GM19239 (cell line): ENCODE measurements around the gene OR9Q1.
"Not testable (repeated sequence)": the region's sequence is repeated elsewhere in the genome, so short reads cannot be mapped to it uniquely, and the experiment has no call there.

Source experiments
- DNase-seq: peaks from one replicate; pipeline ENCODE4 v3.0.0; 2011; ENCODE audit warnings: low spot score; ENCODE audit not compliant: insufficient read length
- FAIRE-seq: peaks from 2 replicates; lab custom pipeline; 2011; peaks lifted over from hg19 to GRCh38; lab: Jason Lieb, UNC

The OR9Q1 gene, protein sequence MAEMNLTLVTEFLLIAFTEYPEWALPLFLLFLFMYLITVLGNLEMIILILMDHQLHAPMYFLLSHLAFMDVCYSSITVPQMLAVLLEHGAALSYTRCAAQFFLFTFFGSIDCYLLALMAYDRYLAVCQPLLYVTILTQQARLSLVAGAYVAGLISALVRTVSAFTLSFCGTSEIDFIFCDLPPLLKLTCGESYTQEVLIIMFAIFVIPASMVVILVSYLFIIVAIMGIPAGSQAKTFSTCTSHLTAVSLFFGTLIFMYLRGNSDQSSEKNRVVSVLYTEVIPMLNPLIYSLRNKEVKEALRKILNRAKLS

DNA sequence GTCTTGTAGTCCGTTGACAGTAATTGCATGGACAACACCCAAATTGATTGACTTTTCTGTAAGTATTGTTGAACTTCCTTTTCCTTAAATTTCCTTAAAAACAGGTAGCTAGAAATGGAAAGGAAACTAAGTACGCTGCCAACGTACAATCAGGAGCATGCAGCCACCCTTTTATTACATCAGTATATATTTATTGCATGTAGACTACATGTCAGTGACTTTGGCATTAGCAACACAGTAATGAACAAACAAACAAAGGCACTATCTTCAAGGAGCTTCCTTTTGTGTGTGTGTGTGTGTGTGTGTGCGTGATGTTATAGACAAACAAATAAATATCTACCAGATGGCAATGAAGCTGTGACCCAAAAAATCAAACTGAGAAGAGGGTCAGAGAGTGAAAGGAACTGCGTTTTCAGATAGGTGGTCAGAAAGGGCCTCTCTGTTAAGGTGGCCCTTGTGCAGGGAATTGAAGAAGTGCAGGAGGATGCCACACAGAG, at the start of gene OR9Q1:
OR9Q1 (plus strand) TSS at position 447 of the 497 bp plus-strand sequence. CDS start 155,564 bp downstream, outside the sequence.
- FAIRE-seq (no peak), DNase-seq (no peak)

DNA sequence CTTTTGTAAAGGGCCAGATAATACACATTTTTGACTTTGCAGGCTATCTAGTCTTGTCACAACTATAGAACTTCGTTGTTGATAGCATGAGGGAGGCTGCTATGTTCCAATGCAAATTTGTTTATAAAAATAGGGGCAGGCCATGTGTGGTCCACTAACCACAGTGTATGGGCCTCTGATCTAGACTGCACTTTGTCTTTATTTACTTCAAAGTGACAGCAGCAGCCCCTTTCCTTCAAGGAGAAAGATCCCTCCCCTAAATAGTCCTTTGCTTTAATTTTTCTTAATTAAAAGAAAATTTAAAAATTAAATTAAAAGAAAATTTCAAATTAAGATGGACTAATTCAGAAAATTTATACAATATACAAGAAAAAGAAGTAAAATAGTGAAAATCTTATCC, 49.5 kb upstream of the OR9Q1 start:
- no peak for FAIRE-seq

DNA sequence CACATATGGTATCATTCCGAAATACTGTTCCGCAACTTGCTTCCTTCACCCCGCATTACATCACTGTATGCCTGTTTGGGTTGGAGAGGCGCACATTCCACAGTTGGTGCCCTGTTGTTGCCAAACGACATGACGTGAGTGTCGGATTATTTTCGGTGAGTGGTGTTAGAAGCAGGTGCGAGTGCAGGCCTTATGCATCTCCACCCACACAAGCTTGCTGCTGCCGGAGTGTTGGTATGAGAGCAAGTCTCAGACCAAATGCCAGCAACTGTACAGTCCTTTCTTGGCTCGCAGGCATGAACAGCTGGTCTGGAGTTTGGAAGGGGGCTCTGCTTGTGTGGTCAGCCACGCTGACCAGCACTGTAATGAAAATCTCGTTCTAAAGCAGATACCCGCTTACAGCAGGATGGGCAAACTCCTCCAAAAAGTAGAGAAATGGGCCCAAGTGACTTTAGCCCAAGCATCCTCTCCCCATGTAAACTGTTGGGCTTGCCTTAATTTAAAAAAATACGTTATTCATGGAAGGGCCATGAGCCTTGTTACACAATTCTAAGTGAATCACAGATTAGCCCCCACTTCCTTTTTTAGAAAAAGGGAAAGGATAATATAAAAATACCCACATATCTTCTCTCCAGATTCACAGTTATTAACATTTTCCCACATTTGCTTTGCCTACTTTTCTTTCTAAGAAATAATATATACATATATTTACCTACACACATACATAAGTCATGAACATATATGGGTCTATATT, 48.7 kb upstream of the OR9Q1 start:
- DNase-seq (no peak), FAIRE-seq (no peak)

More for the DNA sequence above, 49.5 kb upstream of the OR9Q1 start:
- no peak for DNase-seq

DNA sequence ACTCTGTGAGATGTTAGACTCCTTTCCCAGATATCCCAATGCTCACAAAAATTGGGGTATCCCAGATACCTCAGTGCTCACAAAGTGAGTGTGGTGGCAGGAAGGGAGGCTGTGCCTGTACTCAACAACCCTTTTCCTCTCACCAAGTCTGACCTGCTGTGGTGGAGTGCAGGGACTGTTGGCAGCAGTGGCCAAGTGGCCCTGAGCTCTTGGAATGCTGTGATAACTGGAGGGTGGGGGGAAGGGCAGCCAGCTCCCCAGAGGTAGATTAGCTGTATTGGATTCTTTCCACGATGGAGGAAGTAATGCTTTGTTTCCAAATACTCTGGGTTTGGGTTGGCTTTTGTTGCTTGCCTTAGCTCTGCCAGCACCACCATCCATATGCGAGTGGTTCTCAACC, 46.0 kb upstream of the OR9Q1 start:
- FAIRE-seq (no peak), DNase-seq (no peak)

DNA sequence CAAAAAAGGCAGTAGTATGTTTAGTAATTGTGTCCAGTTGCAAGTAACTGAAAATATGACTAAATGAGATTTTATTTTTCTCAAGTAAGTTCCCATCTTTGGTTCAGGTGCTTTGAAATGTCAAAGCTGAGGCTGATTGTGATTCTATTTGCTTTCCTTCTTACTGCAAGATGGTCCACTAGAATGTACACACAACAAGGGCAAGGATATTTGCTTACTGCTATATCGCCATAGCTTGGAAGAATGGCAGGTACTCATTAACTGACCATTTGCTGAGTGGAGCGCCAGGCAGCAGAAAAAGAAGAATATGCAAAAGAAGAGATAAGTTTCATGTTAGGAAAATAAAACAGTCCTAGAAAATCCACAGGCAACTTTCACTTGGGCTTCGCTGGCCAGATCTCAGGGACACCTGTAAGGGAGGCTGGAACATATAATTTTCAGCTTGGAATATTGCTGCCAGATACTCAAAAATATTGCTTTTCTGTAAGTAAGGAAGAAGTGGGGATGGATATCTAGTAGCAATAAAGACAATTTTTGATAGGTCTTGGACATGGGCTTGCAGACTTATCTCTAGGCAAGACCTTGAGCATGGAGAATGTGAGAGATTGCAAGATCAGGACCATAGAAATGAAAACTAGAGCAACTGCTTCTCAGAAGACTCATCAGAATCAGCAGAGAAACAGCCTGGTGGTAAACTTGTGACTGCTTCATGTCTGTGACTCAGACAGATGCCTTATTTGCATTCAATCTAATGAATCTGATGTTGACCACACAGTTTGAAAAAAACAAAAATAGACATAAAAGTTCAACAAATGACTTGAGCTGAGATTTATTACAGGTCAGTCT, 44.8 kb upstream of the OR9Q1 start:
- FAIRE-seq (no peak), DNase-seq (no peak)

DNA sequence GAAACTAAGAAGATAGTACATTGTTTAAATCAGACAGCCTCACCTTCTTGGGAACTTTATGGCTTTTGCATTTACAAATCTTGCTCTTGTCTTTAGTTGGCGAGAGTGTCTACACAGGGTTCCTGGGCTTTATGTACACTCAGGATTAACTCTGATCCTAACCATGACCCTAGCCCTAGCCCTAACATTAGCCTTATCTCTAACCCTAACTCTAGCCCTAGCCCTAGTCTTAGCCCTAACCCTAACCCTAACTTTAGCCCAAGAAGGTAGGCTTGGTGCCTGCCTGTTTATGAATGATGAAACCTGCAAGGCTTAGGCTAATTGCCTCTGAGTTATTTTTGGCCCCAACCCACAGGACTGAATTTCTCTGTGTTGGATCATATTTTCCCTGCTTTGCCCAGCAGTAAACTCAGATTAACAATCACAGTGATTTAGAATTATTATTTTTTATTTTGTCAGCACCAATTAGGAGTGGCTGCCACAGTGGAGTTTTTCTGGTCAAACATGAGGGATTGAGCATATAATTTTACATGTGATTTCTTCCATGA, 44.1 kb upstream of the OR9Q1 start:
- no peak for FAIRE-seq
- no peak for DNase-seq

DNA sequence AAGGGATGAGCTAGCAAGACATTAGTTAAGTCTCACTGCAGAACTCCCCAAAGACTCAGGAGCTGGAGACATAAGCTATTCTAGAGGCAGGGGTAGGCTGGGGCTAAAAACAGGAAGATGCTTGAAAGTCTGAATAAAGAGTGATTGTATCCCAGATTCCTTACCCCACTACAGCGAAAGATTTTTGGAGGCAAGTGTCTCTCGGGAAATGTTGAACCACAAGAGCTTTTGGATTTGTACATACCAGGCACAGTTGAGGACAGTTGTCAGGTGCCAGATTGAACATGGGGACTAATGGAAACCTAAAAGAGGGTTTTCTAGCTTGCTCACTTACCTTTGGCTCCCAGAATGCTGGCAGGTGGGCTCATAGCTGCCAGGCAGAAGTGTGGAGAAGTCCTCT, 43.5 kb upstream of the OR9Q1 start:
- no peak for DNase-seq
- FAIRE-seq = no peak

DNA sequence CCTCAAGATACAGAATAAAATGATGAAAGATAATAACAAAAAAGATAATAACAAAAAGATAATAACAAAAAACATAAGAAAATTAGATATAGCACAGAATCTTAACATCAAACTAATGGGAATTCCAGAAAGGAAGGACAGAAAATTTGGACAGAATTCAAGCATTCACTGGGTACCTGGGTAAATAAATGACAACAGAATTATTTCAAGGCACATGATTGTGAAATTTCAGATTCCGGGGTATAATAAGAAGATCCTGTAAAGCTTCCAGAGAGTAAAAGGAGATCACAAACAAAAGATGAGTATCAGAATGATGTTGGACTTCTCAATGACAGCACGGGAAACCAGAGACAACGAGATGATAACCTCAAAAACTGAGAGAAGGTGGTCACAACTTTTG, 42.1 kb upstream of the OR9Q1 start:
- FAIRE-seq (no peak), DNase-seq (no peak)

DNA sequence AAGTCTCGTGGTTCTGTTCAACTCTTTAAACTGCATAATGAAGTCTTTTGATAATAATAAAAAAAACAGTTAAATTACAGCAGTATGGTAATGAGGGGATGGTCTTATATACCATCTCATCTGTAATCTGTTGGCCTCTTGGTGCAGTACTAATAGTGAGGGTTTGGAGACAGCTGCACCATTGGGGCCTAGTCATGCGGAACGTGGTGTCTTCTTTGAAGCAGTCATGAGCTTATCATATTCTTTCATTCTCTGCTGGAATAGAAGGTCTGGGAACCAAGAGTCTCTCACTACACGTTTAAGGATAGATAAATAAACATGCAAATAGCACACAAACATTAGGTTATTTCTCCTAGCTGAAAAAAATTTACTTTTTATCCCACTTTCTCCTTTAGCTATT, 40.9 kb upstream of the OR9Q1 start:
- no peak for FAIRE-seq

DNA sequence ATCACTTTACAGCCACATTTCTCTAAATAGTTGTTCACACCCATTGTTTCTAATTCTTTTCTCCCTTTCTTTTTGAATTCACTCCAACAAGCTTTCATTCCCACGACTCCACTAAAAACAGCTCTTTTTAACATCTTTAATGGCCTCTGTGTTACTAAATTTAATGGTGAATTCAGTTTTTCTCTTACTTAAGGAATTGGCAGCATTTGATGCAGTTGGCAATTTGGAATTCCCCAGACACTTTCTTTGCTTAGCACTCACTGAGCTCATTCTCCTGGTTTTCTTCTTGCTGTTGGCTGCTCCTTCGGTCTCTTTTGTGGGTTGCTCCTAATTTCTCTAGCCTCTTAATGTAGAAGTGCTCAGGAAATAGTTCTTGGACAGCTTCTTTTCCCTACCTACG, 40.5 kb upstream of the OR9Q1 start:
- FAIRE-seq (no peak), DNase-seq (no peak)

More for the DNA sequence above, 40.9 kb upstream of the OR9Q1 start:
- DNase-seq = no peak

DNA sequence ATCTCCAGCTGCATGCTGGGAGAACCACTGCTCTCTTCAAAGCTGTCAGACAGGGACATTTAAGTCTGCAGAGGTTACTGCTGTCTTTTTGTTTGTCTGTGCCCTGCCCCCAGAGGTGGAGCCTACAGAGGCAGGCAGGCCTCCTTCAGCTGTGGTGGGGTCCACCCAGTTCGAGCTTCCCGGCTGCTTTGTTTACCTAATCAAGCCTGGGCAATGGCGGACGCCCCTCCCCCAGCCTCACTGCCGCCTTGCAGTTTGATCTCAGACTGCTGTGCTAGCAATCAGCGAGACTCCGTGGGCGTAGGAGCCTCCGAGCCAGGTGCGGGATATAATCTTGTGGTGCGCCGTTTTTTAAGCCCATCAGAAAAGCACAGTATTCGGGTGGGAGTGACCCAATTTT, 24.2 kb upstream of the OR9Q1 start:
- not testable (repeated sequence) for DNase-seq, FAIRE-seq

DNA sequence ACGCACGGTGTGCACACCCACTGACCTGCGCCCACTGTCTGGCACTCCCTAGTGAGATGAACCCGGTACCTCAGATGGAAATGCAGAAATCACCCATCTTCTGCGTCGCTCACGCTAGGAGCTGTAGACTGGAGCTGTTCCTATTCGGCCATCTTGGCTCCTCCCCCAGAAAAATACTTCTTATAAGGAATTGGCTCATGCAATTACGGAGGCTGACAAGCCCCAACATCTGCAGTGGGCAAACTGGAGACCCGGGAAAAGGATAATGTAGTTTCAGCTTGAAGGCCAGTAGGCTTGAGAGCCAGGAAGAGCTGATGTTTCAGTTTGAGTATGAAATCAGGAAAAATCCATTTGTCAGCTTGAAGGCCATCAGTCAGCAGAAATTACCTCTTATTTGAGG, 23.7 kb upstream of the OR9Q1 start:
- not testable (repeated sequence) for FAIRE-seq, DNase-seq

DNA sequence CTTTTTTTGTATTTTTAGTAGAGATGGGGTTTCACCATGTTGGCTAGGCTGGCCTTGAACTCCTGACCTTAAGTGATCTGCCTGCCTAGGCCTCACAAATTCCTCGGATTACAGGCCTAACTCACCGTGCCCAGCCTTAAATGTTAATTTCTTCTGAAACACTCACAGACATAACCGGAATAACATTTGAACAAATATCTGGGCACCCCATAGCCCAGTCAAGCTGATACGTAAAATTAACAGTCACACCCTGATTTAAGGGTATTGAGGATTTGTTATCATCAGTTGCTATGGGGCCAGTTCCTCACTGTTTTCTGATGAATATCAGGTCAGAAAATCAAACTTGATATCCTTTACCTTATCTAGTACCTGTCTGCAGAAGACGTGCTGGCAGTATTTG, 23.0 kb upstream of the OR9Q1 start:
- DNase-seq (no peak), FAIRE-seq (no peak)

DNA sequence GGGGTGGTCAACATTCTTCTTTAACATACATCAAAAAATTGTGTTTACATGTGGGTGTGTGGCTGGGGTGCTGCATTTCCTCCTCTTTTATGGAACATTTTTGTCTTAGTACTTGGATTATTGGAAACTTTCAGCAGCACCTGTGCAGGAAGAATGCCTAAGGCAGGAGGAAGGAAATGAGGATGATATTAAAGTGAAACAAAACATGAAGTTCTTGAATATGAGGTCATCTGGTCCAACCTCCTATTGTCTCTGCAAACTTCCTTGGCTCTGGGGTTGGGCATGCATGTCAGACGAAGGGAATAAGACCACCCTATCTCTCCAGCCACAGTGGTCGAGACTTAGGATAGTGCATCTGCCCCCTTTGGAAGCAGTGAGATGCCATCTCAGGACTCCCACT, 20.6 kb upstream of the OR9Q1 start:
- FAIRE-seq (no peak), DNase-seq (no peak)

DNA sequence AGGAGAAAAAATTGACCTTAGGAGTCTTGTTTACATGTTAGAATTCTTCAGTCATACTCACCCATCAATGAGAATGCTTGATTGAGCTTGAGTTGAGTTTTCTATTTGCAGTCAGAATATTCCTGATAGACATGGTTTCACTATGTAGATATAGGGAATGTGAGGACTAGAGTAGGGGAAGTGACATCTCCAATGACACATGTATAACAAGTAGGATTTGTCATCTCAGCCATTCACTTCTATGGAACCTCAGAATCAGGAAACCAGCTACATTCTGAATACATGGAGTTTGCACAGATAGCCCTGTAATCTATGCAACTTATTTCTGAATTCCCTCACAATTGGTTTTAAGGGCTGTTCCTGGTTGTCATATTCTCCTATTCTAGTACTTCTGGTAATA, 20.1 kb upstream of the OR9Q1 start:
- no peak for DNase-seq
- no peak for FAIRE-seq

DNA sequence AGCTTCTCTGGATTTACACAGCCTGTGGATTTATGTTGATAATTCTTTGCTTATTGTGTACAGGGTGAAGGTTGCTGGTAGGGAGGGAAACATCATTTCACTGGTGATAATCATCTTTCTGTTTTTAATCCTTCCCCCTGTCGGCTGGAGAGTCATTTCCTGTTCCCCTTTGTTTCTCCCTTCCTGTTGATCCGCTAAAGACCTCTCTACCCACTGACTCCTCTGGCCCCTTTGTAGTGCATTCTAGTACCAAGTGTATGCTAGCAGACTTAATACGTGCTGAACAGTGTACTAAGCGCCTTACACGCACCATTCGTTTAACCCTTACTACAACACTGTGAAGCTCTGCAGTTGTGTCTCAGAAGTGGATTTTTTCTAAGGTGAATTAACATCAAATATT, 19.0 kb upstream of the OR9Q1 start:
- DNase-seq = no peak
- FAIRE-seq = no peak

DNA sequence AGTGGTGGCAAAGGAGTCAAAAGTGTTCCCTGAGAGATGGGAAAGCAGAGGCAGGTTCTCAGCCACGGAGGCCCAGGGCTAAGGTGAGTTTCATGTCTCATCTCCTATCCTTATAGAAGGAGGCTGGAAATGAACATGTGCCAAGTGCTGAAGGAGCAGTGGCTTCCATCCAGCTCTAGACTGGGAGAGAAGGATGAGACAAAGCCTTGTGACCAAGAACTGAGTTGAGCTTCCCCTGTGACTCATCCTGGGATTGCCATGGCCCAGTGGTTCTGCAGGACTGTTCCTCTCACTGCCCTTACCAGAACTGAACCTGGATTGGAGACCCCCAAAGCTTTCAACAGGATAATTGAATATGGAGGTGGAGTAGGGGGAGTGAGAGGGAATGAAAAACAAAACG, 16.7 kb upstream of the OR9Q1 start:
- DNase-seq (no peak), FAIRE-seq (no peak)

DNA sequence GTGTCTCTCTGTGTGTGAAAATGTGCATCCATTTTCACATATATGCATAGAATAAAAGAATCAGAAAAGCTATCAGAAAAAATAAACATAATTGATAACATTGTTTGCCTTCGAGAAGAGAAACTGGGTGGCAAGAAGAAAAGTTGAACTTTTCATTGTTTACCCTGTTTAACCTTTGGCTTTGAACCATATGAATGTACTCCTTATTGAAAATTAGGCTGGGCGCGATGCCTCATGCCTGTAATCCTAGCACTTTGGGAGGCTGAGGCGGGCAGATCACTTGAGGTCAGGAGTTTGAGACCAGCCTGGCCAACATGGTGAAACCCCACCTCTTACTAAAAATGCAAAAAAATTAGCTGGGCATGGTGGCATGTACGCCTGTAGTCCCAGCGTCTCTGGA, 11.9 kb upstream of the OR9Q1 start:
- FAIRE-seq = no peak
- DNase-seq = no peak

DNA sequence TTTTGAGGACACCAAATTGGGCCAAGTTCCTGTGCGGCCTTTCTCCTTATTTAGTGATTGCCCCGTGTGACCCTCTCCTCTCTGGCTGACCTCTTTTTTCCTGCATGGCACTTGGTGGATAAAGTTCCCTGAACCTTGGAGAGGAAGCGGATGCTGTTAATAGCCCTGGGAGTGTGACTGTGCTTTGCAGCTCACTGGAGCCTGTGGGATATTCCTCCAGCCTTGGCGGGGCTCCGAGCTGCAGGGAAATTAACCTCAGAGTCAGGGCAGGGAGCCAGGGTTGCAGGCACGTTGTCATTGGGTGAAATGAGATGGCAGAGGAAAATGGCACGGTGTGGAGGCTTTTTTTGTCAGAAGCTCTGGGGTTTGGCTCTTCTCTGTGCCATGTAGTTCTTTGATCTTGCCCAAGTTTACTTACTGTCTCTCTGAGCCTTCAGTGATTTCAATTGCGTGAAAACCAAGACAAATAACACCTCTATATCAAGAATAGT, 965 bp downstream of the OR9Q1 start:
- FAIRE-seq (no peak), DNase-seq (no peak)

DNA sequence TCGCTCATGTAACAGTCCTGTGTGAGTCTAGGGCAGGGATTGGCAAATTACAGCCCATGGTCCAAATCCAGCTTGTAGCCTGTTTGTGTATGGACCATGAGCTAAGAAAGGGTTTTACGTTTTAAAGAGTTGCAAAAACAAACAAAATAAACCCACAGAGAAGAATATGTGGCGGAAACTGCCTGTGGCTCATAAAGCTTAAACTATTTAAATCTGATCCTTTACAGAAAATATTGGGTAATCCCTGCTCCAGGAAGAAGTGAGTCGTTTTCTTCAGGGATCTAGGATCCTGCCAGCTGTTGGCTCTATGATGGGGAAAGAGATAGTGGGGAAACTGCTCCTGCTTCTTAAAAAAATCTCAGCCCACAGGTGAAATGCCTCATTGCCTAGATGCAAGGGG, 3.7 kb downstream of the OR9Q1 start:
- DNase-seq = no peak
- FAIRE-seq = no peak
